ENCODE data around the gene CTNNA2. TPM values are rescaled to one million over a fixed set of nuclear protein-coding genes. Genes with fewer than 3 reads are reported as not detected.

CTNNA2 gene
- total RNA-seq, 1 experiment from 2014 or later: 5.5 TPM

GRCh38 chr2:79758749-79759282 lies 246.0 kb downstream of the CTNNA2 start:
- H3K4me1 Mint-ChIP-seq: peaks cover 9 to 14% of the 10 kb centered on the region in 2 experiments
- no peak overlapping the region for H4K91ac ChIP-seq (ENCODE audit: insufficient read length, low read depth, low read length)
- H3K4me2 ChIP-seq (ENCODE audit: insufficient read depth, insufficient read length, low read length): no peak overlapping the region
- no peak for DNase-seq
- H3K79me1 ChIP-seq (ENCODE audit: insufficient read depth, low read depth, low read length, poor library complexity, severe bottlenecking): no peaks in the 10 kb centered on the region
- no peaks in the 10 kb centered on the region for H4K20me1 ChIP-seq (ENCODE audit: control insufficient read depth, insufficient read depth, insufficient read length)
- no peak overlapping the region for H2BK120ac ChIP-seq (ENCODE audit: low read depth, low read length, poor library complexity, severe bottlenecking)
- no peaks in the 10 kb centered on the region for H3K27me3 ChIP-seq (ENCODE audit: insufficient read depth, low read length)
- no peak overlapping the region for H2BK5ac ChIP-seq (ENCODE audit: insufficient read length, low read length)
- no peak overlapping the region for H3K27ac Mint-ChIP-seq
- no peak overlapping the region for H3K9ac ChIP-seq (ENCODE audit: extremely low read depth, insufficient read length, low read length)
- no peaks in the 10 kb centered on the region for H3K36me3 Mint-ChIP-seq (ENCODE audit: insufficient read depth in 1 of 3, low read depth in 3 of 3)
- H3T11ph ChIP-seq (ENCODE audit: low read length): no peak overlapping the region
- TF ChIP-seq CTCF (conservative IDR thresholded peaks at IDR 0.05): no peak
- no peak overlapping the region for H3K23ac ChIP-seq (ENCODE audit: insufficient read length, low read depth, low read length)
- no peak overlapping the region for H3K27ac ChIP-seq (ENCODE audit: insufficient read length, low read depth, low read length)
- no peaks in the 10 kb centered on the region for H3K9me3 Mint-ChIP-seq
- H2BK20ac ChIP-seq (ENCODE audit: low read depth, low read length, poor library complexity, severe bottlenecking): no peak overlapping the region
- H2BK12ac ChIP-seq (ENCODE audit: insufficient read length, low read depth, low read length): no peak overlapping the region
- H3K23me2 ChIP-seq (ENCODE audit: insufficient read length, low read depth, low read length, poor library complexity, severe bottlenecking): no peaks in the 10 kb centered on the region
- peaks cover 2% of the 10 kb centered on the region; the same call in 1 of the 2 replicates for H3K4me1 ChIP-seq (ENCODE audit: insufficient read depth, low read length)
- H3K79me2 ChIP-seq (ENCODE audit: insufficient read depth, low read length): no peaks in the 10 kb centered on the region
- no peak overlapping the region for H3K14ac ChIP-seq (ENCODE audit: insufficient read depth, low read length)
- H3K9me3 ChIP-seq (ENCODE audit: control insufficient read depth, low read depth, low read length): no peaks in the 10 kb centered on the region
- WGBS (ENCODE audit: extremely low coverage, insufficient read length, low lambda C conversion rate): no CpG with 5 or more reads among the region's 6 CpGs
- no peak overlapping the region for H3K18ac ChIP-seq (ENCODE audit: insufficient read length, low read depth, low read length)
- H2AK5ac ChIP-seq (ENCODE audit: insufficient read length, low read length): no peak overlapping the region
- H4K8ac ChIP-seq (replicated peaks; ENCODE audit: insufficient read length, low read depth, low read length): no peak overlapping the region
- no peak overlapping the region for H2AFZ ChIP-seq (ENCODE audit: low read length)
- H4K5ac ChIP-seq (ENCODE audit: insufficient read length, low read depth, low read length): no peak overlapping the region
- H3K4me3 Mint-ChIP-seq: no peak overlapping the region
- H3K27me3 Mint-ChIP-seq (ENCODE audit: low read depth): no peaks in the 10 kb centered on the region
- no peak overlapping the region for H2BK15ac ChIP-seq (ENCODE audit: low read depth, low read length)
- H3K4ac ChIP-seq (ENCODE audit: low read depth, low read length): no peak overlapping the region
- H3K56ac ChIP-seq (ENCODE audit: insufficient read length, low read depth, low read length): no peak overlapping the region

All from H9 (cell line).